ENCODE results near the gene MRPL44.
"Not testable (repeated sequence)": the region's sequence is repeated elsewhere in the genome, so short reads cannot be mapped to it uniquely, and the experiment has no call there.

MRPL44 gene

GRCh38 chr2:223937535-223937934, 19.7 kb upstream of the MRPL44 start:
- no peak overlapping the region for H3K4me3 ChIP-seq (ENCODE audit: low read depth, low read length)
- no peak for DNase-seq (ENCODE audit: low read depth)
- TF ChIP-seq, protein P1, sequence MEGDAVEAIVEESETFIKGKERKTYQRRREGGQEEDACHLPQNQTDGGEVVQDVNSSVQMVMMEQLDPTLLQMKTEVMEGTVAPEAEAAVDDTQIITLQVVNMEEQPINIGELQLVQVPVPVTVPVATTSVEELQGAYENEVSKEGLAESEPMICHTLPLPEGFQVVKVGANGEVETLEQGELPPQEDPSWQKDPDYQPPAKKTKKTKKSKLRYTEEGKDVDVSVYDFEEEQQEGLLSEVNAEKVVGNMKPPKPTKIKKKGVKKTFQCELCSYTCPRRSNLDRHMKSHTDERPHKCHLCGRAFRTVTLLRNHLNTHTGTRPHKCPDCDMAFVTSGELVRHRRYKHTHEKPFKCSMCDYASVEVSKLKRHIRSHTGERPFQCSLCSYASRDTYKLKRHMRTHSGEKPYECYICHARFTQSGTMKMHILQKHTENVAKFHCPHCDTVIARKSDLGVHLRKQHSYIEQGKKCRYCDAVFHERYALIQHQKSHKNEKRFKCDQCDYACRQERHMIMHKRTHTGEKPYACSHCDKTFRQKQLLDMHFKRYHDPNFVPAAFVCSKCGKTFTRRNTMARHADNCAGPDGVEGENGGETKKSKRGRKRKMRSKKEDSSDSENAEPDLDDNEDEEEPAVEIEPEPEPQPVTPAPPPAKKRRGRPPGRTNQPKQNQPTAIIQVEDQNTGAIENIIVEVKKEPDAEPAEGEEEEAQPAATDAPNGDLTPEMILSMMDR (IDR thresholded peaks at IDR 0.05; ENCODE audit: low read depth, low read length, missing control alignments): no peak

- DNase-seq (ENCODE audit: low read depth); H3K4me3 ChIP-seq (ENCODE audit: low read depth, low read length): not testable (repeated sequence)
Measured at GRCh38 chr2:223939438-223939837, 17.8 kb upstream of the MRPL44 start.

DNA sequence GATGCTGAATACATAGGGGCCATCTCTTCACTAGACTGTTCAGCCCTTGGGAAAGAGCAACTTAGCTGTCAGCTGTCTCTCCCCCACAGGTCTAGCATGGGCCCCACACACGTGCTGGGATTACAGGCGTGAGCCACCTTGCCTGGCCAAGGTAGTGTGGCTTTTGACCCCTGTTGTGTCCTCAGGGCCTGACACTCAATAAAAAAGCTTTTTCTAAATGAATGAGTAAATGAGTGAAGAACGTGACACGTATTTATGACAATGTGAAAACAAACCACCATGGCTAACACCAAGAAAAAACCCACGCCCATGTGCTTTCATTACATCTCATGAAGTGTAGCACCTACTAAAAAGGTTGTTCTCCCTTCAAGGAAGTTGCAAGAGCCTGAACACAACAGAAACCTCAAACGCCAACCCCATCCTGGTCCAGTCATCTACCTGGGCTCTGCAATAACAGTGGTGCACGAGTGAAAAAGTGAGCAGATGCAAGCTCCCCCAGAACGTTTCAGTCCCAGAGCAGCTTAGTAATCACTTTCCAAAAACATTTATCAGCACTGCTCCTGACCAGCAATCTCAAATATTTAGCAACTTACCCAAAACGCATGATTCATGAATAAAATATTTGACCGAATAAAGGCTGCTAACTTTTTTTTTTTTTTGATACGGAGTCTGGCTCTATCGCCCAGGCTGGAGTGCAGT, 15.5 kb upstream of the MRPL44 start:
- peak; percentile 69 for DNase-seq (ENCODE audit: low read depth)
- TF ChIP-seq, protein P1 (IDR thresholded peaks at IDR 0.05; ENCODE audit: low read depth, low read length, missing control alignments): no peak
- H3K4me3 ChIP-seq (ENCODE audit: low read depth, low read length): no peak overlapping the region

DNA sequence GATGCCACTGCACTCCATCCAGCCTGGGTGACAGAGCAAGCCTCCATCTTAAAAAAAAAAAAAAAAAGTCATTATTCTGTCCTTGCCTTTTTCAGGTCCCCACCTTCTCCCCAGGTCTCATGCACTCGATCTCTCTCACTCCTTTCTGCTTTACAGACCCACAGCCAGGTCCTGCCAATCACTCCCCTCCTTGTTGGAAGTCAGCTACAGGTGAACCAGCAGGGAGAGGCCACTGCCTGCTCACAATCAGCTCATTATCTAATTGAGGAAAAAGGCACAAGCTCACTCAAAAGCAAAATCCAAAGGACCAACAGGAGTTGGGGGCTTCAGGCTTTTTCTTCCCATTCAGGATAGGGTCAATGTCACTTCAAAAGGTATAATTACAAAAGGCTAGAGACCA, 14.1 kb upstream of the MRPL44 start:
- no peak overlapping the region; the same call in 1 of the 2 replicates for H3K4me3 ChIP-seq (ENCODE audit: low read depth, low read length)
- TF ChIP-seq, protein P1 (IDR thresholded peaks at IDR 0.05; ENCODE audit: low read depth, low read length, missing control alignments): no peak
- DNase-seq (ENCODE audit: low read depth): no peak

- TF ChIP-seq, protein P1 (IDR thresholded peaks at IDR 0.05; ENCODE audit: low read depth, low read length, missing control alignments): no peak
- peak overlapping the region; percentile 91 for H3K4me3 ChIP-seq (ENCODE audit: low read depth, low read length)
- no peak for DNase-seq (ENCODE audit: low read depth)
Measured at GRCh38 chr2:223943561-223944008, 13.7 kb upstream of the MRPL44 start.

- TF ChIP-seq, protein P1 (IDR thresholded peaks at IDR 0.05; ENCODE audit: low read depth, low read length, missing control alignments): no peak
Measured at GRCh38 chr2:223944166-223944702, 13.0 kb upstream of the MRPL44 start.

DNA sequence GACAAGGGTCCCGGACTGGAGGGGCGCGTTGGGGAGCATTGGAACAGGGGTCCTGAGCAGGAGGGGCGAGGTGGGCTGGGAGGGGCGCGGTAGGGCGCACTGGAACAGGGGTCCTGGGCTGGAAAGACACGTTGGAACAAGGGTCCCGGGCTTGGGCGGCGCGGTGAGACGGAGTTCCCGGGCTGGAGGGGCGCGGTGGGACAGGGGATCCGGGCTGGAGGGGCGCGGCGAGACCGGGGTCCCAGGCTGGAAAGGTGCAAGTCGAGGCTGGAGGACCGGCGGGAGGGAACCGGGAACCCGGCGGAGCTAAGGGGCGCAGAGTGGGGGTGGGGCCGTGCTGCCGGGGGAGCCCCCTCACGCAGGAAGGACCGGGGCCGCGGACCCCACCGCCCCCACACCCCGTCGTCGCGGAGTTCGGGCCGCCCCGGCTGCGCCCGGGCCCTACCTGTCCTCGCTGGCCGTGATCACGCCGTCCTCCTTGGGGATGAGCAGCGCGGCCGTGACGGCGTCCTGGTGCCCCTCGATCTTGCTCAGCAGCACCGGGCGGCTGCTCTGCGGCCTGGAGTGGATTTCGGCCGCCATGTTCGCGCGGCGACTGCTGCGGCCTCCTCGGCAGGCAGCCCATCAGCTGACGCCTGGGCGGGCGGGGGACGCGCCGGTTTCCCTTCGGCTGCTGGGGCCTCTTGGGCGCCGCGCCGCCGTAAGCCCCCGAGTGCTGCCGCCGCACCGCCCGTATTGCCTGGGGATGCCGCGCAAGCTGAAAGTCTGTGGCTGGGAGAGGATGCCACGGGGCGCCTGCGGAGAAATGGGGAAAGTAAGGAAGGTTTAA, 12.3 kb upstream of the MRPL44 start, which contains the start of gene WDFY1:
WDFY1 (minus strand) TSS at position 633 of the 829 bp plus-strand sequence; CDS start at position 582, 51 bp downstream.
- peak; percentile 42 for DNase-seq (ENCODE audit: low read depth)
- TF ChIP-seq, protein P1 (IDR thresholded peaks at IDR 0.05; ENCODE audit: low read depth, low read length, missing control alignments): no peak
- peak within 1 kb of the TSS; percentile 91 for H3K4me3 ChIP-seq (ENCODE audit: low read depth, low read length)

More at GRCh38 chr2:223944166-223944702, 13.0 kb upstream of the MRPL44 start:
- no peak for DNase-seq (ENCODE audit: low read depth)
- H3K4me3 ChIP-seq (ENCODE audit: low read depth, low read length): peak overlapping the region; percentile 91
